Psoas muscle (tissue), 8 donors: ENCODE measurements around the gene CDCA8. TPM values are rescaled to one million over a fixed set of nuclear protein-coding genes. Genes with fewer than 3 reads are reported as not detected.

Experiments
- ATAC-seq, 4 donors: fragments of 200-7000 bp; cut with Tn5 transposase; one replicate each; pipeline ENCODE4 v1.9.1; 2020; ENCODE audit warnings: moderate library complexity in 3 of 4, mild to moderate bottlenecking in 2 of 4
- DNase-seq, 2 donors: peaks; one replicate each; pipeline ENCODE4 v3.0.0-alpha.2; 2020
- H3K27ac ChIP-seq: fragments of 200-600 bp; one replicate; pipeline ENCODE4 v1.8.0; 2022
- H3K27me3 ChIP-seq, 3 donors: fragments of 200-600 bp in 1 of 3; one replicate each; pipeline versions ENCODE4 v1.6.1 to v1.8.0; 2013 to 2022; ENCODE audit warnings: low read length in 2 of 3, mild to moderate bottlenecking in 2 of 3, moderate library complexity in 1 of 3; ENCODE audit not compliant: insufficient read depth in 3 of 3
- H3K36me3 ChIP-seq, 2 donors: fragments of 200-600 bp in 1 of 2; one replicate each; pipeline versions ENCODE4 v1.6.1 to v1.8.0; 2013 to 2022; ENCODE audit warnings: low read depth in 1 of 2, mild to moderate bottlenecking in 1 of 2, moderate library complexity in 1 of 2; ENCODE audit not compliant: insufficient read depth in 1 of 2
- H3K4me1 ChIP-seq: fragments of 200-600 bp; one replicate; pipeline ENCODE4 v1.8.0; 2022
- H3K4me3 ChIP-seq: fragments of 200-600 bp; one replicate; pipeline ENCODE4 v1.8.0; 2022; ENCODE audit warnings: mild to moderate bottlenecking
- H3K9me3 ChIP-seq: fragments of 200-600 bp; one replicate; pipeline ENCODE4 v1.8.0; 2022
- CTCF ChIP-seq: fragments of 200-600 bp; IDR thresholded peaks from one replicate; pipeline ENCODE4 v1.8.0; 2022; ENCODE audit warnings: antibody characterized with exemption
- WGBS, 3 donors: extraction: QIAGEN DNeasy Blood & Tissue Kit; methylation state at CpG; one replicate each; pipeline versions ENCODE4 v1.1.6 to v1.1.7; 2013; 5-methylcytosine and 5-hydroxymethylcytosine counted together
- intact Hi-C, 2 donors: fragments of 100-400 bp; cut with DNase I; formaldehyde crosslinking; loops; one replicate each; pipeline versions ENCODE4 v1.11.0 to v1.14.2; 2022
- polyA plus RNA-seq, 3 donors: library from polyadenylated mRNA; stranded (reverse); fragments of 200-250 nt; gene quantifications; one replicate each; pipeline ENCODE4 v1.2.3, GENCODE V29; 2013
- total RNA-seq, 4 donors: library from RNA; stranded (reverse); fragmentation: NEBNext Ultra II Directional in 2 of 4; extraction: Animal tissue kit (Norgen Biotek cat#: 25700) in 2 of 4; gene quantifications; one replicate each; pipeline versions ENCODE4 v1.2.1 to v1.2.4, GENCODE V29; 2021 to 2023
- donor health status: healthy with polysubstance abuse.
- donor health status: DM: no; HTN: no; CAD: no; lungs with moderate emphysema.
- donor health status: Bipolar disorder and iron deficiency.
- donor health status: healthy.
- donor health status: DM: yes; HTN: yes; CAD: no.
- donor health status: DM: no; HTN: no; CAD: no.
- donor health status: DM: no; HTN: no; CAD: no.
- donor health status: DM: yes; HTN: yes; CAD: no.

The CDCA8 gene
- total and polyA plus RNA-seq, 7 donors: 0.10 to 0.78 (median 0.23) TPM

GRCh38 chr1:37673920-37674319, 18.4 kb upstream of the CDCA8 start:
- Histone ChIP-seq H3K4me1 (no peaks in the 10 kb centered on the region), H3K27me3 (peaks cover 0 to 31% (median 4%) of the 10 kb centered on the region in 3 donors), H3K9me3 (no peaks in the 10 kb centered on the region), H3K27ac (no peak overlapping the region), H3K36me3 (no peaks in the 10 kb centered on the region), H3K4me3 (no peak overlapping the region)
- WGBS, 3 donors: 44 to 59% (median 45%) methylated on average over 9 to 10 of the region's 10 CpGs
- intact Hi-C loops: no loop called here
- DNase-seq: no peak
- no peak for TF ChIP-seq CTCF
- ATAC-seq: no peak

GRCh38 chr1:37676281-37677142, 15.8 kb upstream of the CDCA8 start:
- ATAC-seq (no peak), DNase-seq (no peak)
- TF ChIP-seq CTCF: no peak
- Histone ChIP-seq H3K9me3 (no peaks in the 10 kb centered on the region), H3K4me3 (no peak overlapping the region), H3K27ac (no peak overlapping the region), H3K36me3 (peaks cover 0 to 14% of the 10 kb centered on the region in 2 donors), H3K27me3 (peaks cover 0 to 11% (median 0%) of the 10 kb centered on the region in 3 donors), H3K4me1 (no peaks in the 10 kb centered on the region)
- 29 to 32% (median 30%) methylated on average over 14 of the region's 14 CpGs for WGBS, 3 donors
- intact Hi-C loops: no loop called here

- TF ChIP-seq CTCF: no peak
- H3K4me1 ChIP-seq: peaks cover 1% of the 10 kb centered on the region
- ATAC-seq (no peak), DNase-seq (no peak)
- no peaks in the 10 kb centered on the region for H3K9me3 ChIP-seq
- H3K27me3 ChIP-seq: peaks cover 0 to 5% (median 0%) of the 10 kb centered on the region in 3 donors
- H3K36me3 ChIP-seq: peaks cover 0 to 19% of the 10 kb centered on the region in 2 donors
- 62 to 68% (median 64%) methylated on average over 4 of the region's 4 CpGs for WGBS, 3 donors
- intact Hi-C loops: no loop called here
- H3K27ac ChIP-seq: no peak overlapping the region
- H3K4me3 ChIP-seq: no peak overlapping the region
Observed at GRCh38 chr1:37677143-37677439, 15.2 kb upstream of the CDCA8 start.

GRCh38 chr1:37677808-37678207, 14.5 kb upstream of the CDCA8 start:
- TF ChIP-seq CTCF: no peak
- H3K27ac ChIP-seq: no peak overlapping the region
- no peak for DNase-seq
- H3K36me3 ChIP-seq: peaks cover 0 to 25% of the 10 kb centered on the region in 2 donors
- no peak overlapping the region for H3K4me3 ChIP-seq
- peaks cover 3% of the 10 kb centered on the region for H3K4me1 ChIP-seq
- peaks cover 0 to 3% (median 0%) of the 10 kb centered on the region in 3 donors for H3K27me3 ChIP-seq
- intact Hi-C loops: no loop called here
- no peaks in the 10 kb centered on the region for H3K9me3 ChIP-seq
- no peak for ATAC-seq
- 79 to 80% (median 80%) methylated on average over 5 of the region's 5 CpGs for WGBS, 3 donors
